Measurements from ENCODE around the gene CCSER1. TPM values are rescaled to one million over a fixed set of nuclear protein-coding genes. Genes with fewer than 3 reads are reported as not detected.

The CCSER1 gene
- 94.5 TPM for total RNA-seq

GRCh38 chr4:90127223-90127705 is at the start of gene CCSER1:
CCSER1 (plus strand) TSS chr4:90127394.
- DNase-seq (ENCODE audit: low spot score): peak; percentile 83

- no peak for DNase-seq (ENCODE audit: low spot score)
Measured at GRCh38 chr4:90078440-90078839, 48.8 kb upstream of the CCSER1 start.

- no peak for DNase-seq (ENCODE audit: low spot score)
Measured at GRCh38 chr4:90080116-90080515, 47.1 kb upstream of the CCSER1 start.

GRCh38 chr4:90081432-90082144 is 45.6 kb upstream of the CCSER1 start:
- no peak for DNase-seq (ENCODE audit: low spot score)

GRCh38 chr4:90082449-90082848 is 44.7 kb upstream of the CCSER1 start:
- no peak for DNase-seq (ENCODE audit: low spot score)

- DNase-seq (ENCODE audit: low spot score): no peak
Measured at GRCh38 chr4:90084277-90084966, 42.8 kb upstream of the CCSER1 start.

- DNase-seq (ENCODE audit: low spot score): no peak
Measured at GRCh38 chr4:90084967-90085295, 42.3 kb upstream of the CCSER1 start.

GRCh38 chr4:90093526-90093925 is 33.7 kb upstream of the CCSER1 start:
- no peak for DNase-seq (ENCODE audit: low spot score)

- no peak for DNase-seq (ENCODE audit: low spot score)
Measured at GRCh38 chr4:90095000-90095399, 32.2 kb upstream of the CCSER1 start.

- DNase-seq (ENCODE audit: low spot score): no peak
Measured at GRCh38 chr4:90099812-90100211, 27.4 kb upstream of the CCSER1 start.

GRCh38 chr4:90103991-90104390 is 23.2 kb upstream of the CCSER1 start:
- no peak for DNase-seq (ENCODE audit: low spot score)

GRCh38 chr4:90105274-90105673 is 21.9 kb upstream of the CCSER1 start:
- DNase-seq (ENCODE audit: low spot score): no peak

GRCh38 chr4:90112715-90113114 is 14.5 kb upstream of the CCSER1 start:
- DNase-seq (ENCODE audit: low spot score): no peak

GRCh38 chr4:90113881-90114457 is 13.2 kb upstream of the CCSER1 start:
- DNase-seq (ENCODE audit: low spot score): no peak

- DNase-seq (ENCODE audit: low spot score): no peak
Measured at GRCh38 chr4:90118527-90119195, 8.5 kb upstream of the CCSER1 start.

GRCh38 chr4:90120037-90120436 is 7.2 kb upstream of the CCSER1 start:
- no peak for DNase-seq (ENCODE audit: low spot score)

- no peak for DNase-seq (ENCODE audit: low spot score)
Measured at GRCh38 chr4:90120815-90121214, 6.4 kb upstream of the CCSER1 start.

- no peak for DNase-seq (ENCODE audit: low spot score)
Measured at GRCh38 chr4:90121676-90122354, 5.4 kb upstream of the CCSER1 start.

GRCh38 chr4:90122355-90122748 is 4.8 kb upstream of the CCSER1 start:
- no peak for DNase-seq (ENCODE audit: low spot score)

GRCh38 chr4:90124276-90124675 is 2.9 kb upstream of the CCSER1 start:
- no peak for DNase-seq (ENCODE audit: low spot score)

- DNase-seq (ENCODE audit: low spot score): no peak
Measured at GRCh38 chr4:90126805-90127204, 389 bp upstream of the CCSER1 start.

Measured in ureter (tissue), 1 donor.